Activated T-cell treated with anti-CD3 and anti-CD28 coated beads, Interleukin-2, amount 50 U/mL, for 48 hours (primary cell): ENCODE data around the gene THSD1.
"Not testable (repeated sequence)": the region's sequence is repeated elsewhere in the genome, so short reads cannot be mapped to it uniquely, and the experiment has no call there.

Experiments used
- DNase-seq, 2 experiments: peaks; one replicate each; pipeline ENCODE4 v3.0.0-alpha.2; 2020

THSD1 gene

DNA sequence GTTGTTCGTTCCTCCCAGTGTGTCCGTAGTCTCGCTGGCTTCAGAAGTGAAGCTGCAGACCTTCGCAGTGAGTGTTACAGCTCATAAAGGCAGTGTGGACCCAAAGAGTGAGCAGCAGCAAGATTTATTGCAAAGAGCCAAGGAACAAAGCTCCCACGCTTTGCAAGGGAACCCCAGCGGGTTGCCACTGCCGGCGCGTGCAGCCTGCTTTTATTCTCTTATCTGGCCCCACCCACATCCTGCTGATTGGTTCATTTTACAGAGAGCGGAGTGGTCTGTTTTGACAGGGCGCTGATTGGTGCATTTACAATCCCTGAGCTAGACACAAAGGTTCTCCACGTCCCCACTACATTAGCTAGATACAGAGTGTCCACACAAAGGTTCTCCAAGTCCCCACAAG lies 1.5 kb upstream of the THSD1 start:
- not testable (repeated sequence) for DNase-seq

DNA sequence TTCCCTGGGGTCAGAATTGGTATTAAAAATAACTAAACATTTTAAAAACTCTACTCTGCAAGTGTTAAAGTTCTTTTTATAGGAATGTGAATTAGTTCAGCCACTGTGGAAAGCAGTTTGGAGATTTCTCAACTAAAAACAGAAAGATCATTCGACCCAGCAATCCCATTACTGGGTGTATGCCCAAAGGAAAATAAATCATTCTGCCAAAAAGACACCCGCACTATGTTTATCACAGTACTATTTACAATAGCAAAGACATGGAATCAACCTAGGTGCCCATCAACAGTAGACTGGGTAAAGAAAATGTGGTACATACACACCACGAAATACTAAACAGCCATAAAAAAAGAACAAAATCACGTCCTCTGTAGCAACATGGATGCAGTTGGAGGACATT lies 657 bp upstream of the THSD1 start:
- no peak for DNase-seq

DNA sequence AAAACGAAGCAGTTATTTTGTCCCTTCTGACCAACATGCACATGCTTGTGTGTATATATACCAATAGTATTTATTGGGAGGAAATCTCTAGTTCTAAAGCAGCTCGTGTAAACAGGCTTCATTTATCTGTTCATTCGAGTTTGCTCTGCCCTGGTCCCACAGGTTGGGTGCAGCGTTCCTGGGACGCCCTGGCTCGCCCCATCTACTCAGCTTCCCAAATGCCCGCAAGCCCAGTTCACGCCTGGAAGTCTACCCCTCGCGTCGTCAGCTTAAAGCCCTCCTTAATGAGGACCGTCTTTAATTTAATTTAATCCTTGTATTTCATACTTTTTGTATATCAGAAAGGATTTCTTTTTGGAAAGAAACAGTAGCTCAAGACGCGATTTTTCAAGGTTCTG lies 604 bp downstream of the THSD1 start:
- no peak for DNase-seq

DNA sequence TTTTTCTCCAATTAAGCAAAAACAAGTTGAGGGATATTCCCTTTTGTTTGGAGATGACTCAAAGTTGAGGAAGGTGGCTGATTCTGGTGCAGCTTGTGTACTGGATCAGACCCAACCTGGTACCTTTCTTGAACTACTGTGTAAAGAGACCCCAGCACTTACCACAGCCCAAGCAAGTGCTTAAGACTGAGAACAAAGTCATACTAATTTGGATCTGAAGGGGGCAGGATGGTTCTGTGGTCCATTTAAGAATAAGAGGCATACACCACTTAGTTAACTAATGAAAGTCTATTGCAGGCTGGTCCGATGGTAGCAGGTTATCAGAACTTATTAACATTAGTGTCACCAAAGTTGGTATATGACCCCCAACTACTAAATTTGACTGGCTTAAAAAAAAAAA lies 6.3 kb downstream of the THSD1 start:
- no peak for DNase-seq

DNA sequence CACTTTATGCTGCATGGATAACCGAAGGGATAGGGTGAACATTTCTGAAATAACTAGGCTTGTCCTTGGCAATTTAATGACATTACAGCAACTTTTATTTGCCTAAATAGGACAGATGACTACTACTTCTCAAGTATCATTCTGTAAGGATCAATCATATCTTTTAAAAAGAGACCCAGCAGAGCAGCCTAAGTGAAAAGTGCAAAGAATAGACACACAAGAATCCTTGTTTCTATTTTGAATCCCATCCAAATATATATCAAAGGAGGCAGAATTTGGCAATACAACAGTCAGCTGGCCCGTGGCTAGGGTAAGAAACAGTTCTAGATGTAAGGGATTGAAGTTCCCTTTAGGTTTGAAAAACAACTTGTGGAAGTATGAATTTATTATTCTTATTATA lies 6.9 kb downstream of the THSD1 start:
- DNase-seq, result no peak

DNA sequence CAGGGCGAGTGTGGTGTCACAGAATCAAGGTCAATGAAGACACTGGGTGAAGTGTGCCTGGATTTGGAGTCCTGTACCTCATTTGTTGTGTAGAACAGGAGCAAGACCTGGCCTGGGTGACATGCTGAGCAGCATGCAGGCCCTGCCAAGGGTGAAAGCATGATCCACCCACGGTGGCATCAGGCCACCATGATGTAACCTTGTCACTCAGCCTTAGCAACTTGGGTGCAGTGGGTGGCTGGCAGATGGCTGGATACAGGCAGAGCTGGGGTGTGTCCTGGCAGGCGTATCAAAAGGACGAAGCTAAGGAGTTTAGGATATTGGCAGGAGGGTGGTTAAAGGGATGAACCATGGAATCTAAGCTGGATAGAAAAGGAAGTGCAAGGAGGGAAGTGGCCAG lies 10.3 kb downstream of the THSD1 start:
- DNase-seq, result no peak

DNA sequence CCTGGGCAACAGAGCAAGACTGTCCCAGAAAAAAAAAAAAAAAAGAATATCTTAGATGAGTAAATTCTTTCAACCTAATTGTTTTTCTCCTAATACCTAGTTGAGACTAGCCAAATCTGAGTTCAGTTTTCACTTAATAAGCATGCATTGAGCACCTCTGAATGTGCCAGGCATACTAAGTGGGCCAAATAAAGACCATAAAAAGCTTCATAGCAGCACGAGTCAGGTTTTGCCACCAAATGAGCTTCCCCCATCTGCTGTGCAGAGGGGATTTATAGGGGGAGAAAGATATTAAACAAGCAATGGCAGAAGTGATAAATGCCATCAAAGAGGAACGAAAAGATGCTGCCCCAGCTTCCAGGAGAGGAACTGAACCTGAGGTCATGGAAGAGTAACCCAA lies 11.4 kb downstream of the THSD1 start:
- DNase-seq, result no peak

DNA sequence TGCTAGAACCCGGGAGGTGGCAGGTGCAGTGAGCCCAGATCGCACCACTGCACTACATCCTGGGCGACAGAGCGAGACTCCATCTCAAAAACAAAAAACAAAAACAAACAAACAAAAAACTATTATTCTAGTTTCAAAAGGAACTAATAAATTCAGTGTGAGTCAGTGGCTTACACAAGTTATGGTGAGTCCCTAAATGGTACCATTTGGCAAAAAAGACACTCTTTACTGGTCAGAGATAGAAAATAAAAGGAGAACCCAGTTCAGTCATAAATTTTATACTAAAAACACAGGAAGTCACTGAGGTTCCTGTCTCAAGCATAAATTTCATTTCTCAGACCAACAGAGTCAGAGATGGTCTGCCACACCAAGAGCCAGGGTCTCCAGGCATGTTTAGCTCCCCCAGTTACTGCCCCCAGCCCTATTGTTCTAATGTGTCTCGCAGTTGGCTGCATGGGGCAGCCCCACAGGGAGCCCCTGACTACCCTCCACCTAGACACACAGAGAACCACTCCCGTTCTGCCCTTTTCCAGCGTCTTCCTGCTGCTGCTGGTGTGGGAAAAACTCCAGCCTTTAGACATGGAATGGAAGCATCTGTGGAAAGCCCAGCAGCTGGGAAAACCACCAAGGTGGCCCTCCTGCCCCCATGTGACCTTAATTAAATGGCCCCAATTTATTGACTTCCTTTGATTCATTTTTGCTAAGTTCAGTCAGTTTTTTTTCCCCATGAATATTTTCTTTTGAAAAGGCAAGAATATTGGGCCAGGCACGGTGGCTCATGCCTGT lies 12.2 kb downstream of the THSD1 start:
- DNase-seq, result no peak

DNA sequence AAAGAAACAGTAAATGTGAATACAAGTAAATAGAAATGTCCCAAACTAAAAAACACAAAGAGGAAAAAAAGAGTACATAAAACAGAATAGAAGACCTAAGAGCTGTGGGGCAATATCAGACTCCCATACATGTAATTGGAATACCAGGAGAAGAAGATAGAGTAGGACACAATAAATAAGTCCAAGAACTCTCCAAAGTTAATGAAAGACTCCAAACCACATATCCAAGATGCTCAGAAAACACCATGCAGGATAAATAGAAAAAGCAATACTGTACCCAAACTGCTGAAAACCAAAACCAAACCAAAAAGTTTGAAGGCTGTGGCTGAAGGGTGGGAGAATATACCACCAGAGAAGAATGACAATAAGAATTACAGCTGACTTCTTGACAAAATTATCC lies 18.3 kb downstream of the THSD1 start:
- no peak for DNase-seq

DNA sequence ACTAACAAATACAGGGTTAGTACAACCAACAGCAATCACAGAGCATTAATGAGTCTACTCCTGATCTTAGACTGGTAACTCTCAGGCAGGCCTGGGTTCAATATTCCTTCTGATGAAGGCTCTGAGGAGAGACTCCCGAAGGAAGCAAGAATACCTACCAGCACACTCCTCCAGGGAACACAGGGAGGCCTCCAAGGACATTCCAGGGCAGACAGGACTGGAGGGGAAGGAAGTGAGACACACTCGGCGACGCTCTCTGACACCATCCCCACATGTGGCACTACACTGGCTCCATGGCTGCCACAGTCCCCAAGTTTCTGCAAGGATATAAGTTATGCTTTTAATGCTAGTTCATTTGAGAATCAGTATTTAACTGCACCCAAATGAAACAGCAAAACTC lies 20.1 kb downstream of the THSD1 start:
- no peak for DNase-seq

DNA sequence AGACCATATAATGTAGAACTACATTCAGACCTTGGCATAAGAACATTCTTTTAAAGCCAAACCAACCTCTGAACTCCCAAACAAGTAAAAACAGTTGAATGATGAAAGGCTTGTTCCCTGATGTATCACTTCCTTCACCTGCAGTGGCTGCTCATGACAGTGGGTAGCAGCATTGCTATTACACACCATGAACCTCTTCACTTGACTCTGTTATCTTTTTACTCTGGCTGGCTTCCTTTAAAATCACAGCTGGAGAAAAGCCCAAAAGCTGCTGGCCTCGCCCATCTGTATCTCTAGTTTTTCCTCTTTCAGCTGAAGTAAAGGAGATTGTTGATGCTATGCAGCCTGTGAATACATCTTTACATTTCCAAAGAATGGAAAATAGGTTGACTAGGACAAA lies 22.6 kb downstream of the THSD1 start:
- no peak for DNase-seq

DNA sequence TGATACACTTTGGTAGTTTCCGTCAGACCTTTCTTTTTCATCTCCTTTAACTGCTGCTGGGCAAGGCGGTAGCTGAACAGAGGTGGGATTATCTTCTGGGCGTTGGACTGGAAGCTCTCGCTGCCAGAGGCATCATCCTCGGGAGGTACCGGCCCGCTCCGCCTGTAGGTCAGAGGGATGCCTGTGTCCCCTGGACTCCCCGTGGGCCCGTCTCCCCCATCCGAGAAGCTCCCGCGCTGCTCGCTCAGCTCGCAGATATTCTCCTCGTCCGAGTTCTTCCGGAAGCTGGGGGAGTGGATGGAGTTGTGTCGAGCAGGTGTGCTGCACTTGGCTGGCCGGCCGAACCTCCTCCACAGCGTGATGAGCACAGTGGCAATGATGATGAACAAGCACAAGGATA lies 27.7 kb downstream of the THSD1 start:
- no peak for DNase-seq

DNA sequence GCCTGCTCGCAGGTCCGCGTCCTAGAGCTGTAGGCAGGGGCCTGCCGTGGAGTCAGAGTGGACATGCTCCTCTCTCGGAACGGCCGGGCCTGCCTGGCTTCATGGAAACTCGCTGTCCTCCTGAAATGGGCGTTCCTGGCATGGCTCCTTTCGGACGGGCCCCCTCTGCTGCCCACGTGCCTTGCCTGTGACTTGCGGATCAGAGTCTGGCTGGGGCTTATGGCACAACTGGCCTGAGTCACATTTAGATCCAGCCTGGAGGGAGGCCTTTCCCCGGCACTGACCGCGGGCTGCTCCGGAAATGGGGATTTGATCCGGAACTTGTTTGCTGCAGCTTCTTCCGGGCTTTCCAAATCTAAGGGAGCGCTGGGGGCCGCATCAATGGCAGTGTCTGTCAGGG lies 28.1 kb downstream of the THSD1 start:
- DNase-seq, result no peak

DNA sequence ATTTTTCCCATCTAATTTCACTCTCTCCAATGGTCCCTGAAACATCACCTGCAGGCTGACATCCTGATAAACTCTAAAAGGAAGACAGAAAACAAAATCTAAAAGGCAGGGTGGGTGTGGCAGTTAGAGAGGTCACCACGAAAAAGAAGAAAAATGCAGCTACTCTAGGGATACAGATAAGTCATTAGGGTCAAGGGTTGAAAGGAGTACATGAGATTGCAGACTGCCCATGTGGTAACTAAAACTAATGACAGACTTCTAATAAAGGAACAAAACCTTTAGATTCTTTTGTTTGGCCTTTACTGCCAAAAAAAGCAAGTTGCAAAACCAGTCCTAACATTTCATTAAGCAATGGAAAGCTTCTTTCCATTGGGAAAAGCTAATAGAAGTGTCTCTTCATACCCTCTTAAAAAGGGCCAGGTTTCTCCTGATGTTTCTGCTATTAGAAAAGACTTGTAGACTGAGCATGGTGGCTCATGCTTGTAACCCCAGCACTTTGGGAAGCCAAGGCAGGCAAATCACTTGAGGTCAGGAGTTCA lies 31.0 kb downstream of the THSD1 start:
- no peak for DNase-seq

DNA sequence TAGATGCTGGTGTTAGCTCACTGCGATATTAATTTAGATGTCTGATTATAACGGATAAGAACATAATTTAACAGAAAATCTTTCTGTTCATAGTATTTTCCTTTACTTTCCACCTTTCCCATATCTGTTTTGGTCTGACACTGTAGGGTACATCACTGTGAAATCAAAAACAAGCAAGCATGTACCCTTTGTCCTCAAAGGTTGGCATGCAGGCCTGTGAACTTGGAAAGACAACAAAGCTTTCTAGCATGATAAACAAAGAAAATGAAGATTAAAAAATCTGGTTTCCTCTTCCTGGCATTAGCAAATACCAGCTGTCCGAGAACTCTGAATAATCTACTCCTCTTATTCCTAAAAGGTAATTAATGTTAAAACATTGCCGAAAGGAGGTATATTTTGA lies 31.6 kb downstream of the THSD1 start:
- DNase-seq, result no peak

DNA sequence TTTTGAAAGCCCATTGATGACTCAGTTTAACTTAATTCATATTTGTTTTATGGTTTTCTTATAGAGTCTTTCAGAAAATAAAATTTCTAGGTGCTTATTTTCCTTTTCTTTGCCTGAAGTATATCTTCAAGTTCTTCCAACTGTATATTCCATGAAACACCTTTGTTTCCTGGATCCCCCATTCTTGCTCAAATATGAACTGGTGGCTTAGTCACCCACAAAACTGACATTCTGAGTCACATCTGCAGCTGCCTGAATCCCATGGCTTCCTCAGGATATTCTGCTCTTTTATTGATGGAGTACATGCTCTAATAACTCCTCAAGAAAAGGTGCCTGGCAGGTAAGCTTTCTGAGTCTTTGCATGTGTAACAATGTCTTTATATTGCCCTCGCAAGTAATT lies 32.7 kb downstream of the THSD1 start:
- not testable (repeated sequence) for DNase-seq

DNA sequence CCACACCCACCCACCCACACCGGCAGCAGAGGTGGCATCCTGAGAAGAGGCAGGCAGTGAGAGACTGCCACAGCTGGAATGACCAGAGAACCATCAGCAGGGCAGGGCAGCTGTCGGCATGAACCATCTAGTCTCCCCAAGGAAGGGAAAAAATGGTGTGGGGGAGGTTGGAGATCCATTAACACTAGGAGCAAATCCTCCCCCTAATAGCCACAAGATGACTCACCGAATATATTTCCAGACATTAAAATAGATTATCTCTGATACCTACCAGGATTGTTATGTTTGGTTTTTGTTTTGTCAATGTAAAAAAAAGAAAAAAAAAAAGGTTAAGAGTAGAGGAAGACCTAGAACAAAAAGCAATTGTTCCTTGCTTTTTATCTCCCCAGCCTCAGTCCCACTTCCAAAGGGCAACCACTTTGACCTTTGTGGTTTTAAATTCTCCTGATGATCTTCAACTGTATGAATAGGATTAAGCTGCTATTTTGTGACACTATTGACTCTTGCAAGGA lies 34.2 kb downstream of the THSD1 start:
- DNase-seq, result no peak

DNA sequence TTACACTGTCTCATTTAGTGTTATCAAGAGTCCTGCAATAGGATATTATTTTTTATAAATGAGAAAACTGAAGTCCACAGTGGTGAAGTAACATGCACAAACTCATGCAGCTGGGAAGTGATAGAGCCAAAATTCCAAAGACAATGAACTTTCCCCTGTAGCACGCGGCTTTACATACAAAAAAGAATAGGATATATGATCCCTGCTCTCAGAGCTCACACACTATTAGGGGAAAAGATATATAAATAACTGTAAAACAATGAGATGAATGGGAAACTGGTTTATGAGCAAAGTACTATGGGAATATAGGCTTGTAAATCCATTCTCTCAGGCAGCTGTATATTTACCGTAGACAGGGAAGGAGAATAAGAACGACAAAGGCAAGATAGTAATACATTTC lies 39.7 kb downstream of the THSD1 start:
- no peak for DNase-seq

DNA sequence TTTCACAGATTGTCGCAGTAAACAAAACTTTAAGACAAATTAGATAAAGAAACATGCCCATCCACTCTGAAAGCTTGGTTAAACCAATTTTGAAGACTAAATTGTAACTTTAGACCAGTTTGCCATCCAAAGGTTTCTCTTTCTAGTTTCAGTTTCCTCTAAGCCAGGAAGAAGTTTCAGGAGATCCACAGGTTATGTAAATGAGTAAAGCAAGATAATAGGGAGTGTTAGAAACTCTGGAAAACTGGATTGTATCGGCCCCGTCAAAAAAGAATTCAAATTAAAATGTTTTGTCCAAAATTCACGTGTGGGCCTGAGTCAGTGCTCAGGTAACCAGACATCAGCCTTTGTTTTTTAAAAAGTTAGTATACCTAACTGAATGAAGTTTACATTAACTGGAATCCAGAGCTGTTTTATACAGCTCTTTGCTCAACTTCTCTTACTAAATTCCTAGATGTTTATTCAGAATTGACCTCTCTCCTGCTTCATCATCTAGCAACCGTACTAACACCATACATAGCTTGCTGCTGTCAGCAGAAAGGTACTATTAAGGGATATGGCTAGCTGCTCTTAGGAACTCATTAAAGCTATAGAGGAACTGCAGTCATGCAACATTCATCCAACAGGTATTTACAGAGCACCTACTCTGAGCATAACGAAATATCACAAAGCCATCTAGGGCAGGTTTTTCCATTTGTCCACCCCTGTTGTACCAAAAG lies 43.6 kb downstream of the THSD1 start:
- DNase-seq, result not testable (repeated sequence)

DNA sequence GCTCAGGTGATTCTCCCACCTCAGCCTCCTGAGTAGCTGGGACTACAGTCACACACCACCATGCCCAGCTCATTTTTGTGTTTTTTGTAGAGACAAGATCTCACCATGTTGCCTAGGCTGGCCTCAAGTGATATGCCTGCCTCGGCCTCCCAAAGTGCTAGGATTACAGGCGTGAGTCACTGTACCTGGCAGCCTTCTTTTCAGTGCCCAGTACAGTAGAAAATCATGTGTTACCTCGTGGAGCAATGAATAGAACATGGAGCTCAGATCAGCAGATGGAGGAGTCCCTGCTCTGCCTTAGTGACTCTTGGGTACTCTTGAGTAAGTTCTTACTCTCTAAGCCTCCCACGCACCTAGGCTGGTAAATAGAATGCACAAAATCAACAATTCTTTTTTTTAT lies 44.7 kb downstream of the THSD1 start:
- DNase-seq, result no peak

DNA sequence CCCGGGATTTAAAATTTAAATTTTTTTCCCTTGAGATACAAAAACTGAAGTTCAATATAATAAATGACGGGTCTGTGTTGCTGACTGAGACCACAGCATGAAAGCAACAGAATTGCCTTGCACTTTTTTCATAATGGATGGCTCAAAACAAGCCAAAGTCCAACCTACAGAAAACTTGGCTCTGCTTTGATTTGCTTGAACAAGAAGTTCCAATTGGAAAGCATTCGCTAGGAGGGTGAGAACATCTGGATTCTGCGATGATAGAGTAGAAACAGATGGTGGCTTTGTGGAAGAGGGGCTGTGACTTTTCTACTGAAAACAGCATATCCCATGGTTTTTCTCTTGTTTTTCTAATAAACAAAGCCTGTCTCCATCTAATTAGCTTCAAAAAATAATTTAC lies 46.4 kb downstream of the THSD1 start:
- DNase-seq, result no peak

DNA sequence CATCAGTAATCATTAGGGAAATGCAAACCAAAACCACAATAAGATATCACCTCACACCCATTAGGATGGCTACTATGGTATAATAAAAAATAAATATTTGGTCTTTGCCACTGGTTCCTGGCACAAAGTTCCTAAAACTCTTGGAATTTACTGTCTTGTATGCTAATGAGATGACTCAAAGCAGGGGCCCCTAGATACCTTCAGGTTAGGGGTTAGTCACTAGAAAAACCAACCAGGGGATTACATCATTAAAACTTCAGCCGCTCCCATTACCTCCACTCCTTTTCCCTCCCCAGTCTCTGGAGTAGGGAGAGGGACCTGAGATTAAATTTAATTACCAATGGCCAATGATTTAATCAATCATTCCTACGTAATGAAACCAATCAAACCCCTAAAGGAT lies 49.6 kb downstream of the THSD1 start:
- DNase-seq, result no peak

DNA sequence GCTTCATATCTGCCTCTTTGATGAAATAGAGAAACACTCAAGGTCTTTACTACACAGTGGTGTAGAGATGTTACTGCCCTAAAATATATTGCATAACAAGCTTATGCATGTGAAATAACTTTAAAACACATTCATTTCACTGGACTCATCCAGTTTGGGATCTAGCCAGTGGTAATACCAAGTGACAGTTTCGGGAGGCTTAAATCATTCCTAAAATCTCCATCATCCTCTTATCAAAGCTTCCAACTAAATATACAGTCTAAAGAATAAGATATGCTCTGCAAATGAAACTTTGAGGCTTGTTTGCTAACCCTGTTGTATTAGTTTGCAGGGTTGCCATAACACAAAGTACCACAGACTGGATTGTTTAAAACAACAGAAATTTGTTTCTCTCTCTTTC lies 52.8 kb downstream of the THSD1 start:
- no peak for DNase-seq
